ENCODE measurements around the gene TSEN2.
"Not testable (repeated sequence)": the region's sequence is repeated elsewhere in the genome, so short reads cannot be mapped to it uniquely, and the experiment has no call there.

Gene TSEN2

GRCh38 chr3:12454076-12454815 lies 30.0 kb upstream of the TSEN2 start:
- H3K9me3 ChIP-seq (ENCODE audit: low read length) = no peaks in the 10 kb centered on the region
- no peaks in the 10 kb centered on the region for H3K27me3 ChIP-seq (ENCODE audit: control insufficient read depth in 1 of 2, insufficient read depth in 2 of 2, low read length in 2 of 2)
- no peaks in the 10 kb centered on the region for H3K4me1 ChIP-seq (ENCODE audit: insufficient read depth, low read length)
- H3K9ac ChIP-seq (ENCODE audit: low read length) = no peak overlapping the region
- H3K4me3 ChIP-seq (ENCODE audit: low read depth in 1 of 2, low read length in 2 of 2) = no peak overlapping the region
- H3K36me3 ChIP-seq (ENCODE audit: insufficient read depth, low read length) = no peaks in the 10 kb centered on the region
- no peak overlapping the region for H3K27ac ChIP-seq (ENCODE audit: low read depth, low read length)

- Histone ChIP-seq H3K9me3 (ENCODE audit: low read length) (no peaks in the 10 kb centered on the region), H3K4me3 (ENCODE audit: low read depth in 1 of 2, low read length in 2 of 2) (no peak overlapping the region), H3K27ac (ENCODE audit: low read depth, low read length) (no peak overlapping the region), H3K36me3 (ENCODE audit: insufficient read depth, low read length) (no peaks in the 10 kb centered on the region), H3K9ac (ENCODE audit: low read length) (no peak overlapping the region), H3K27me3 (ENCODE audit: control insufficient read depth in 1 of 2, insufficient read depth in 2 of 2, low read length in 2 of 2) (no peaks in the 10 kb centered on the region), H3K4me1 (ENCODE audit: insufficient read depth, low read length) (no peaks in the 10 kb centered on the region)
Measured at GRCh38 chr3:12454816-12455121, 29.5 kb upstream of the TSEN2 start.

- Histone ChIP-seq H3K9ac (ENCODE audit: low read length) (no peak overlapping the region), H3K27me3 (ENCODE audit: control insufficient read depth in 1 of 2, insufficient read depth in 2 of 2, low read length in 2 of 2) (no peaks in the 10 kb centered on the region), H3K36me3 (ENCODE audit: insufficient read depth, low read length) (no peaks in the 10 kb centered on the region), H3K4me1 (ENCODE audit: insufficient read depth, low read length) (no peaks in the 10 kb centered on the region), H3K4me3 (ENCODE audit: low read depth in 1 of 2, low read length in 2 of 2) (no peak overlapping the region), H3K9me3 (ENCODE audit: low read length) (no peaks in the 10 kb centered on the region), H3K27ac (ENCODE audit: low read depth, low read length) (no peak overlapping the region)
Measured at GRCh38 chr3:12455740-12456139, 28.5 kb upstream of the TSEN2 start.

- Histone ChIP-seq H3K4me1 (ENCODE audit: insufficient read depth, low read length) (no peaks in the 10 kb centered on the region), H3K27ac (ENCODE audit: low read depth, low read length) (no peak overlapping the region), H3K4me3 (ENCODE audit: low read depth in 1 of 2, low read length in 2 of 2) (no peak overlapping the region), H3K36me3 (ENCODE audit: insufficient read depth, low read length) (no peaks in the 10 kb centered on the region), H3K27me3 (ENCODE audit: control insufficient read depth in 1 of 2, insufficient read depth in 2 of 2, low read length in 2 of 2) (no peaks in the 10 kb centered on the region), H3K9ac (ENCODE audit: low read length) (no peak overlapping the region), H3K9me3 (ENCODE audit: low read length) (no peaks in the 10 kb centered on the region)
Measured at GRCh38 chr3:12456441-12456840, 27.8 kb upstream of the TSEN2 start.

- H3K27ac ChIP-seq (ENCODE audit: low read depth, low read length); H3K9me3 ChIP-seq (ENCODE audit: low read length); H3K36me3 ChIP-seq (ENCODE audit: insufficient read depth, low read length); H3K4me3 ChIP-seq (ENCODE audit: low read depth in 1 of 2, low read length in 2 of 2); H3K9ac ChIP-seq (ENCODE audit: low read length); H3K4me1 ChIP-seq (ENCODE audit: insufficient read depth, low read length); H3K27me3 ChIP-seq (ENCODE audit: control insufficient read depth in 1 of 2, insufficient read depth in 2 of 2, low read length in 2 of 2): not testable (repeated sequence)
Measured at GRCh38 chr3:12457380-12457779, 26.9 kb upstream of the TSEN2 start.

- Histone ChIP-seq H3K27ac (ENCODE audit: low read depth, low read length) (no peak overlapping the region), H3K4me1 (ENCODE audit: insufficient read depth, low read length) (no peaks in the 10 kb centered on the region)
Measured at GRCh38 chr3:12458901-12459300, 25.4 kb upstream of the TSEN2 start.

GRCh38 chr3:12460127-12460526 lies 24.2 kb upstream of the TSEN2 start:
- Histone ChIP-seq H3K4me3 (ENCODE audit: low read depth in 1 of 2, low read length in 2 of 2) (no peak overlapping the region), H3K9me3 (ENCODE audit: low read length) (no peaks in the 10 kb centered on the region), H3K4me1 (ENCODE audit: insufficient read depth, low read length) (no peaks in the 10 kb centered on the region), H3K27ac (ENCODE audit: low read depth, low read length) (no peak overlapping the region), H3K36me3 (ENCODE audit: insufficient read depth, low read length) (no peaks in the 10 kb centered on the region), H3K9ac (ENCODE audit: low read length) (no peak overlapping the region), H3K27me3 (ENCODE audit: control insufficient read depth in 1 of 2, insufficient read depth in 2 of 2, low read length in 2 of 2) (no peaks in the 10 kb centered on the region)

More at GRCh38 chr3:12458901-12459300, 25.4 kb upstream of the TSEN2 start:
- Histone ChIP-seq H3K27me3 (ENCODE audit: control insufficient read depth in 1 of 2, insufficient read depth in 2 of 2, low read length in 2 of 2) (no peaks in the 10 kb centered on the region), H3K4me3 (ENCODE audit: low read depth in 1 of 2, low read length in 2 of 2) (no peak overlapping the region), H3K9me3 (ENCODE audit: low read length) (no peaks in the 10 kb centered on the region), H3K36me3 (ENCODE audit: insufficient read depth, low read length) (no peaks in the 10 kb centered on the region), H3K9ac (ENCODE audit: low read length) (no peak overlapping the region)

GRCh38 chr3:12461097-12461649 lies 23.1 kb upstream of the TSEN2 start:
- Histone ChIP-seq H3K4me1 (ENCODE audit: insufficient read depth, low read length) (no peaks in the 10 kb centered on the region), H3K9me3 (ENCODE audit: low read length) (no peaks in the 10 kb centered on the region), H3K27me3 (ENCODE audit: control insufficient read depth in 1 of 2, insufficient read depth in 2 of 2, low read length in 2 of 2) (no peaks in the 10 kb centered on the region), H3K9ac (ENCODE audit: low read length) (no peak overlapping the region), H3K4me3 (ENCODE audit: low read depth in 1 of 2, low read length in 2 of 2) (no peak overlapping the region), H3K36me3 (ENCODE audit: insufficient read depth, low read length) (no peaks in the 10 kb centered on the region), H3K27ac (ENCODE audit: low read depth, low read length) (no peak overlapping the region)

- no peaks in the 10 kb centered on the region for H3K4me1 ChIP-seq (ENCODE audit: insufficient read depth, low read length)
- H3K9ac ChIP-seq (ENCODE audit: low read length) = no peak overlapping the region
- H3K9me3 ChIP-seq (ENCODE audit: low read length) = no peaks in the 10 kb centered on the region
- no peak overlapping the region for H3K27ac ChIP-seq (ENCODE audit: low read depth, low read length)
- no peaks in the 10 kb centered on the region for H3K27me3 ChIP-seq (ENCODE audit: control insufficient read depth in 1 of 2, insufficient read depth in 2 of 2, low read length in 2 of 2)
- H3K4me3 ChIP-seq (ENCODE audit: low read depth in 1 of 2, low read length in 2 of 2) = no peak overlapping the region
- no peaks in the 10 kb centered on the region for H3K36me3 ChIP-seq (ENCODE audit: insufficient read depth, low read length)
Measured at GRCh38 chr3:12462159-12462947, 21.9 kb upstream of the TSEN2 start.

- Histone ChIP-seq H3K36me3 (ENCODE audit: insufficient read depth, low read length) (no peaks in the 10 kb centered on the region), H3K9me3 (ENCODE audit: low read length) (no peaks in the 10 kb centered on the region), H3K27ac (ENCODE audit: low read depth, low read length) (no peak overlapping the region), H3K4me3 (ENCODE audit: low read depth in 1 of 2, low read length in 2 of 2) (no peak overlapping the region), H3K4me1 (ENCODE audit: insufficient read depth, low read length) (no peaks in the 10 kb centered on the region), H3K9ac (ENCODE audit: low read length) (no peak overlapping the region), H3K27me3 (ENCODE audit: control insufficient read depth in 1 of 2, insufficient read depth in 2 of 2, low read length in 2 of 2) (no peaks in the 10 kb centered on the region)
Measured at GRCh38 chr3:12463686-12464085, 20.6 kb upstream of the TSEN2 start.

GRCh38 chr3:12464181-12464580 lies 20.1 kb upstream of the TSEN2 start:
- Histone ChIP-seq H3K36me3 (ENCODE audit: insufficient read depth, low read length) (no peaks in the 10 kb centered on the region), H3K27me3 (ENCODE audit: control insufficient read depth in 1 of 2, insufficient read depth in 2 of 2, low read length in 2 of 2) (no peaks in the 10 kb centered on the region), H3K4me3 (ENCODE audit: low read depth in 1 of 2, low read length in 2 of 2) (no peak overlapping the region), H3K27ac (ENCODE audit: low read depth, low read length) (no peak overlapping the region), H3K4me1 (ENCODE audit: insufficient read depth, low read length) (no peaks in the 10 kb centered on the region), H3K9ac (ENCODE audit: low read length) (no peak overlapping the region), H3K9me3 (ENCODE audit: low read length) (no peaks in the 10 kb centered on the region)

Measured in muscle layer of colon (tissue), 2 donors.